B cell (primary cell): ENCODE results near the gene YAP1. TPM values are rescaled to one million over a fixed set of nuclear protein-coding genes. Genes with fewer than 3 reads are reported as not detected.

Experiments
- ATAC-seq: fragments of 200-7000 bp; cut with Tn5 transposase; one replicate; pipeline ENCODE4 v1.10.0; 2021; ENCODE audit warnings: low read depth, mild to moderate bottlenecking, moderate number of reproducible peaks, moderate library complexity
- CTCF ChIA-PET: fragments of 350-600 bp; sonication (Branson Sonifier 250); formaldehyde crosslinking; loops from one replicate; lab custom pipeline; 2021; ENCODE audit warnings: antibody characterized with exemption, inconsistent platforms; lab: Charles Lee
- POLR2A ChIA-PET: fragments of 350-600 bp; sonication (Branson Sonifier 250); formaldehyde crosslinking; loops from one replicate; lab custom pipeline; 2021; ENCODE audit warnings: antibody characterized with exemption; lab: Charles Lee
- DNase-seq: peaks from one replicate; pipeline ENCODE4 v3.0.0; 2013
- H2AFZ ChIP-seq: 2 replicates; pipeline ENCODE4 v1.6.1; 2012; ENCODE audit warnings: mild to moderate bottlenecking, low read depth, low read length; ENCODE audit not compliant: insufficient read depth, poor library complexity, severe bottlenecking
- H3K27ac ChIP-seq, 2 donors: 1 replicate in 1 of 2; 2 replicates in 1 of 2; pipeline ENCODE4 v1.5.1; 2012 to 2013; ENCODE audit warnings: low read length in 2 of 2, mild to moderate bottlenecking in 2 of 2, moderate library complexity in 1 of 2
- H3K27me3 ChIP-seq, 4 experiments: fragments of 200-600 bp in 1 of 4; sonication (generic) in 1 of 4; replicated peaks in 1 of 4; 1 replicate in 2 of 4; 2 replicates in 2 of 4; pipeline versions ENCODE4 v1.6.1 to v1.7.0; 2013 to 2016; ENCODE audit warnings: low read length in 3 of 4, mild to moderate bottlenecking in 2 of 4, mixed read lengths in 1 of 4, moderate library complexity in 1 of 4; ENCODE audit not compliant: insufficient read depth in 4 of 4, control insufficient read depth in 3 of 4; ENCODE audit errors: control extremely low read depth in 1 of 4
- H3K36me3 ChIP-seq, 2 experiments: replicated peaks in 1 of 2; 1 replicate in 1 of 2; 2 replicates in 1 of 2; pipeline versions ENCODE4 v1.6.1 to v1.7.1; 2013; ENCODE audit warnings: low read length in 1 of 2; ENCODE audit not compliant: insufficient read depth in 2 of 2, control insufficient read depth in 1 of 2; ENCODE audit errors: control extremely low read depth in 1 of 2, extremely low read depth in 1 of 2
- H3K4me1 ChIP-seq, 2 donors: fragments of 200-600 bp in 1 of 2; sonication (generic) in 1 of 2; 1 replicate in 1 of 2; 2 replicates in 1 of 2; pipeline versions ENCODE4 v1.5.1 to v1.6.1; 2013 to 2017; ENCODE audit warnings: low read length in 2 of 2; ENCODE audit not compliant: control insufficient read depth in 2 of 2, insufficient read depth in 2 of 2
- H3K4me2 ChIP-seq: replicated peaks from 2 replicates; pipeline ENCODE3; 2012; ENCODE audit warnings: mild to moderate bottlenecking, low read depth, low read length; ENCODE audit not compliant: poor library complexity, severe bottlenecking
- H3K4me3 ChIP-seq, 5 experiments: fragments of 200-600 bp in 1 of 5; sonication (generic) in 1 of 5; 1 replicate in 3 of 5; 2 replicates in 2 of 5; pipeline versions ENCODE4 v1.5.1 to v1.7.0; 2011 to 2016; ENCODE audit warnings: low read length in 4 of 5, mild to moderate bottlenecking in 4 of 5, low read depth in 2 of 5, control low read depth in 1 of 5, moderate library complexity in 1 of 5; ENCODE audit not compliant: insufficient read depth in 1 of 5; ENCODE audit errors: control extremely low read depth in 1 of 5, extremely low read depth in 1 of 5
- H3K79me2 ChIP-seq: fragments of 200-600 bp; sonication (generic); one replicate; pipeline ENCODE4 v1.6.0; 2016; ENCODE audit warnings: low read length; ENCODE audit not compliant: control insufficient read depth, insufficient read depth
- H3K9ac ChIP-seq: fragments of 200-600 bp; sonication (generic); 2 replicates; pipeline ENCODE4 v1.6.1; 2017; ENCODE audit warnings: mild to moderate bottlenecking, low read length, moderate library complexity
- H3K9me3 ChIP-seq, 3 donors: one replicate each; pipeline versions ENCODE4 v1.6.1 to v1.7.1; 2013; ENCODE audit warnings: low read length in 2 of 3; ENCODE audit not compliant: control insufficient read depth in 2 of 3, insufficient read depth in 1 of 3; ENCODE audit errors: control extremely low read depth in 1 of 3
- H4K20me1 ChIP-seq: 2 replicates; pipeline ENCODE4 v1.6.0; 2012; ENCODE audit warnings: mild to moderate bottlenecking, low read length; ENCODE audit not compliant: insufficient read depth, control insufficient read depth, poor library complexity, severe bottlenecking
- H3K27ac Mint-ChIP-seq: one replicate; pipeline ENCODE4 v1.8.0; 2021; ENCODE audit warnings: mixed read lengths
- H3K27me3 Mint-ChIP-seq: one replicate; pipeline ENCODE4 v1.8.0; 2021; ENCODE audit warnings: mixed read lengths
- H3K4me1 Mint-ChIP-seq: one replicate; pipeline ENCODE4 v1.8.0; 2021; ENCODE audit warnings: mixed read lengths
- H3K4me3 Mint-ChIP-seq: one replicate; pipeline ENCODE4 v1.8.0; 2021; ENCODE audit warnings: mixed read lengths
- H3K9me3 Mint-ChIP-seq: one replicate; pipeline ENCODE4 v1.8.0; 2022; ENCODE audit warnings: mixed read lengths; ENCODE audit not compliant: insufficient read depth
- EZH2 ChIP-seq: IDR thresholded peaks from 2 replicates; pipeline ENCODE4 v1.6.1; 2012; ENCODE audit warnings: borderline replicate concordance, low read depth, mild to moderate bottlenecking, moderate library complexity, low read length; ENCODE audit not compliant: insufficient read depth, poor library complexity, severe bottlenecking
- WGBS: methylation state at CpG from one replicate; pipeline ENCODE4 v1.1.5; 2013; ENCODE audit warnings: missing lambda C conversion rate; ENCODE audit not compliant: insufficient coverage; 5-methylcytosine and 5-hydroxymethylcytosine counted together
- intact Hi-C: fragments of 100-400 bp; cut with micrococcal nuclease; formaldehyde crosslinking; loops from one replicate; pipeline ENCODE4 v1.10.0; 2022
- polyA plus RNA-seq: library from polyadenylated mRNA; depleted of rRNA; stranded (reverse); fragments of >200 nt; gene quantifications from 2 replicates; pipeline ENCODE4 v1.2.3, GENCODE V29; 2012
- total RNA-seq, 2 donors: library from RNA; stranded (reverse); fragments of 120-200 nt in 1 of 2; gene quantifications; 1 replicate in 1 of 2; 2 replicates in 1 of 2; pipeline versions ENCODE4 v1.2.3 to v1.2.4, GENCODE V29; 2013 to 2022
- TF ChIP-seq, protein P1 (sequence below): fragments of 200-600 bp; IDR thresholded peaks from one replicate; pipeline ENCODE4 v1.8.0; 2022; ENCODE audit warnings: antibody characterized with exemption, mild to moderate bottlenecking

YAP1 gene
- total and polyA plus RNA-seq, 2 donors (not counting 1 experiment from before 2014, with no cell fraction given) = not detected

DNA sequence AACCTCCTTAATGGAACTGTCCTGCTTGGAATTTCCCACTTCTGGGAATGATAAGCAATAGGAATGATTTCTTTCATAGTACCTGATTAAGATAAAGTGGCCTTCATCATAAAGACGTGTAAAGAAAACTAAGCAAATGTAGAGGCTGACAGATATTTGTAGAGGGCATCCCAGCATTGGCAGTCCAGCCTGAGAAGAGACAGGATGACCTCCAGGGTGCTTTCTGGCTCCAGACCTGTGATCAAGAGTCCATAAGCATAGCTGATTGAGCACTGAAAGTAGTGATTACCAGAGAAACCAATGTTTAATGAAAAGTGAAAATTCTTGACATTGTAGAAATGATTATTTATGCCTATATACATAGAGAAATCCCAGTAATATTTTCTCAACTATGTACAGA lies 33.6 kb downstream of the YAP1 start:
- DNase-seq = no peak
- Histone ChIP-seq H2AFZ (no peak overlapping the region), H3K4me2 (no peak overlapping the region), H3K9ac (no peak overlapping the region), H3K27me3 (peaks cover 0 to 4% (median 0%) of the 10 kb centered on the region in 4 experiments), H3K79me2 (no peaks in the 10 kb centered on the region), H3K27ac (no peak overlapping the region), H3K4me1 (no peaks in the 10 kb centered on the region), H3K36me3 (no peaks in the 10 kb centered on the region), H3K4me3 (no peak overlapping the region), H3K9me3 (no peaks in the 10 kb centered on the region), H4K20me1 (no peaks in the 10 kb centered on the region)
- TF ChIP-seq, protein P1, sequence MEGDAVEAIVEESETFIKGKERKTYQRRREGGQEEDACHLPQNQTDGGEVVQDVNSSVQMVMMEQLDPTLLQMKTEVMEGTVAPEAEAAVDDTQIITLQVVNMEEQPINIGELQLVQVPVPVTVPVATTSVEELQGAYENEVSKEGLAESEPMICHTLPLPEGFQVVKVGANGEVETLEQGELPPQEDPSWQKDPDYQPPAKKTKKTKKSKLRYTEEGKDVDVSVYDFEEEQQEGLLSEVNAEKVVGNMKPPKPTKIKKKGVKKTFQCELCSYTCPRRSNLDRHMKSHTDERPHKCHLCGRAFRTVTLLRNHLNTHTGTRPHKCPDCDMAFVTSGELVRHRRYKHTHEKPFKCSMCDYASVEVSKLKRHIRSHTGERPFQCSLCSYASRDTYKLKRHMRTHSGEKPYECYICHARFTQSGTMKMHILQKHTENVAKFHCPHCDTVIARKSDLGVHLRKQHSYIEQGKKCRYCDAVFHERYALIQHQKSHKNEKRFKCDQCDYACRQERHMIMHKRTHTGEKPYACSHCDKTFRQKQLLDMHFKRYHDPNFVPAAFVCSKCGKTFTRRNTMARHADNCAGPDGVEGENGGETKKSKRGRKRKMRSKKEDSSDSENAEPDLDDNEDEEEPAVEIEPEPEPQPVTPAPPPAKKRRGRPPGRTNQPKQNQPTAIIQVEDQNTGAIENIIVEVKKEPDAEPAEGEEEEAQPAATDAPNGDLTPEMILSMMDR = no peak
- Mint-ChIP-seq H3K9me3 (no peaks in the 10 kb centered on the region), H3K4me1 (no peaks in the 10 kb centered on the region), H3K27ac (no peak overlapping the region), H3K4me3 (no peak overlapping the region), H3K27me3 (peaks cover 9% of the 10 kb centered on the region)
- CTCF ChIA-PET = no interaction called here
- WGBS = 60% methylated on average over 1 of the region's 1 CpG
- POLR2A ChIA-PET = no interaction called here
- no peak for ATAC-seq
- intact Hi-C loops = no loop called here

DNA sequence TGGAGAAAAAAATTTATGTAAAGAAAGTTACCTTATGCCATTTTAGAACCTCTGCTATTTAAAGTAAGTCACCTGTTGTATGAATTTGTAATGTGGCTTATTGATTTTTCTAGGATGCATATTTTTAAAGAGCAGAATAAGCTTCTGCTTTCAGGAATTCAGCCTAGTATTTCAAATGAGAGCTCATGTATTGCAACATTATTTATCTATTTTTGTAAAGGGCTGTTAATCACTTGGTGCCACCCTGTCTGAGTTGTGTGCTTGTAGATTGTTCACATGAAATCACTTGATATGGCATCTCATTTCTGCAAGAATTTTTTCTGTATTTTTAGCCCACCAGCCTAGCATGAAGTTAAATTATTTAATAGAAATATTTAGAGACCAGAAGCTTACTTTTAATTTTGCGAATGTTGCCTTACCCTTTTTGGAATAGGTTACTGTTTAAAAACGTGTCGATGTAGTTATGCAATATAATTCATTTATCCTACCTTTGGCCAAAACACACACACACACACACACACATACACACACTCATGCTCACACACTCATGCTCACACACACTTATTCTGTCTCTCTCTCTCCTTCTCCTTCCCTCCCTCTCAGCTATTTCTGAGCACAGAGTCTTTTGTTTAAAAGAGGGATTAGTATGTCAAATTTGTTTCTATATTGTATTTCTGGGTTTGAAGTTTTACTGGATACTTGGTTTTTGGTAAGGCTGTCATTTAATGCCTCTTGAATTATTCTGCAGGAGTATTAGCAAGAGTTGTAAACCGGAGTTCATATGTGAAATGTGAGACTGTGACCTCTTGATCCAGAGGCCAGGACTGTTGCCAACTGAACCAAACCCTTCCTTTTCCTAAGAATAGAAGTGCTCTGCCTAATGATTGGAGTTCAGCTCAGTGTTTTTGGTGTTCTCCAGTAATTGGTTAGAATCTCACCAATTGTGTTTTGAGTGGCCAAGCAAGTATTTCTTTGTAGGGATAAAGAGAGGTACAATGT lies 34.4 kb downstream of the YAP1 start:
- Histone ChIP-seq H3K9ac (no peak overlapping the region), H3K4me3 (no peak overlapping the region), H3K27me3 (peaks cover 0 to 4% (median 0%) of the 10 kb centered on the region in 4 experiments), H2AFZ (no peak overlapping the region), H3K27ac (no peak overlapping the region), H3K9me3 (no peaks in the 10 kb centered on the region), H4K20me1 (no peaks in the 10 kb centered on the region), H3K79me2 (no peaks in the 10 kb centered on the region), H3K36me3 (no peaks in the 10 kb centered on the region), H3K4me2 (no peak overlapping the region), H3K4me1 (no peaks in the 10 kb centered on the region)
- ChIA-PET POLR2A (no interaction called here), CTCF (no interaction called here)
- Mint-ChIP-seq H3K4me3 (no peak overlapping the region), H3K27ac (no peak overlapping the region), H3K27me3 (peaks cover 15% of the 10 kb centered on the region), H3K9me3 (no peaks in the 10 kb centered on the region), H3K4me1 (no peaks in the 10 kb centered on the region)
- DNase-seq = no peak
- no peak for TF ChIP-seq EZH2
- TF ChIP-seq, protein P1 = no peak
- WGBS = no CpG with 5 or more reads among the region's 4 CpGs
- ATAC-seq = no peak
- intact Hi-C loops = no loop called here
